ENCODE results near the gene NCEH1.
A peak's percentile ranks its signal among the peaks of the same experiment; 100 is the strongest.
"Not testable (repeated sequence)": the region's sequence is repeated elsewhere in the genome, so short reads cannot be mapped to it uniquely, and the experiment has no call there.

The NCEH1 gene

DNA sequence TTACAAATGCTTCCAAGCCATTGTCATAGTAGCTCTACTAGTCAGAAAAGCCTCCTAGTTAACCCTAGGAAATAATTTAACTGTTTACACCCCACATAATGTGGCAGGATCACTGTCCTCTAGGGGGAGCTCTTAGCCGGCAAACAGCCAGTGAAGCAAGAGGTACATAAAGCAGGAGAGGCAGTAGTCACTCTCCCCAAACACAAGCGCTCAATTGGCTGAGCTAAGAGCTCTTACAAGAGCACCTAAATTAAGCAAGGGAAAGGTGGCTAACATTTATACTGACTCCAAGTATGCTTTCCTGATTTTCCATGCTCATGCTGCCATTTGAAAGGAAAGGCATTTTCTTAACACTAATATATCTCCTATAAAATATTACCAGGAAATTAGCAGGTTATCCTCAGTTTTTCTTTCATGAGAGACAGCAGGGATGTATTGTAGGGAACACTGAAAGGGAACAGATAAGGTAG lies 37.6 kb downstream of the NCEH1 start:
- peak; percentile 47 for DNase-seq

DNA sequence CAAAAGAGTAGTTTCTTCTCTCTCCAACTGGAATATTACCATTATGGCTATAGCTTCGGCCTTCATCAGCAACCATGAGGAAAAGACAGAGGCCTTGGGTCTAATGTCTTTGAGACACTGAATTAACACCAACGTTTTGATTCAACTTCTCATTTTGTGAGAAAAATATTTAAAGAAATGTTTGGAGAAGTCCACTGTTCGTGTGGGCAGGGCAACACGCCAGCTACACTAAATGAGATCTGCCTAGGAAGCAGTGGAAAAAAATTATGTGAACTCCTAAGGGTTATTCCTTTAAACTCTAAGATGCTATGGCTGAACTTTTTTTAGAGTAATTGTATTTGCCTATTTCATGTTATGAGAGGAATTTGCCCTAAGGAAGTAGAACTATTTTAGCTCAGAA lies 41.8 kb downstream of the NCEH1 start:
- DNase-seq = no peak

DNA sequence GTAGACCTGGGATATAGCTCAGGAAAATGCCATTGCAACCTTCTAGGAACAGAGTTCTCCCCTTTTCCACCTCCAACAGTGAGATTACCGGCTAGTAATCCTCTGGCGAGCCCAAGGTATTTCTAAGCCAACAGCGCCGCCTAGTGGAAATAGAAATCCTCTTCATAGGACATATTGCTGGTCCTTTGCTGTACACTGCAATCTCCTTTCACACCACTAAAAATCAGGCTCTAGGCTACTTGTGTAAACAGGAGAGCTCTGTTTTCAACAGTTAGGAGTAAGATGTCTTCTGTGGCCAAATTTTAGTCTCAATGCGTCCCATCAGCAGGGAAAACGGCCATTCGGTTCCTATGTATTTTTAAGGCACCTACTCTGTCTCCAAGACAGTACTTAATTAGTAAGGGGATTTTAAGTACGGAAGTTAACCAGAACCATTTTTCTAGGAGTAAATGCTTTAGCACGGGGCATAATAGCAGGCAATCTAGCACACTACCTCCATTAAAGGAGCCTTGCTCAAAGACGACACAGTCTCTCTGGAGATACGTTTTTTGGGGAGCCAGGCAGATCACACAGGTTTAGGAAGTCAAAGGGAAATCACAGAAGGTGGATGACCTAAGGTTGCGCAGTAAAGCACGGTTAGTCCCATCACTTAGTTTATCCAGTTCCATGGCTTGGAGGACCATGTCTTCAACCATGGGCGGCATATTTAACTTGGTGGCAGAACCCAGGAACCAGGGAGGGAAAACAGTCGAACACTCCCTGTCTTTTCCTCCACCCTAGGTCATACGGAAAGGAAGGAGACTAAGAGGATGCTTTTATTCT lies 43.8 kb downstream of the NCEH1 start:
- peak; percentile 82 for DNase-seq

DNA sequence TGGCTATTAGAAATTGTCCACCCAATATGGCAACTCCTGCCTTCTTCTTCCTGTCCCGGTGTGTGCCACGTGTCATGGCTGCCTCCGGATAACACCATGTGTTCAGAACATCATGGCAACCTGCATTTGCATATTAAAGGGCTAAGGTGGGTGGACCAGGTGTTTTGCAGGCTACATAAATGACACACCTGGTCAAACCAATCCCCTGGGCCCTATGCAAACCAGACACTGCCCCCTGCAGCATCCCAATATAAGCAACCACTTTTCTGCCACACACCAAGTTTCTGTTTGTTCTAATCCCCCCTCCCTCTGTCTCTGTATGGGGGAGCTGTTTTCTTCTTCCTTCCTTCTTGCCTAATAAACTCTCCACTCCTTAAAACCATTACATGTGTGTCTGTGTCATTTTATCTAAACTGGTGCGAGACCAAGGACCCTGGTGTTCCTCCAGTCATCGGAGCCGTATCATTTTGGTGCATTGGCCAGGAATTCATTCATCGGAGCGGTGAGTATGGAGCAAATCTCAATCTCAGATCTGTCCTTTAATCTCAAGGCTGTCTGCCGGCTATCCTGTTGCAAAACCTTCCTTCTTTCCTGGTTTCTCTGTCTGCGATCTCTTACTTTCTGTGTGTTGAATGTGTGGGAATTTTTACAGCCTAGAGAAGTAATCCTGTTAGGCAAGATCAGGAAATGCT lies 44.5 kb downstream of the NCEH1 start:
- peak; percentile 64 for DNase-seq

DNA sequence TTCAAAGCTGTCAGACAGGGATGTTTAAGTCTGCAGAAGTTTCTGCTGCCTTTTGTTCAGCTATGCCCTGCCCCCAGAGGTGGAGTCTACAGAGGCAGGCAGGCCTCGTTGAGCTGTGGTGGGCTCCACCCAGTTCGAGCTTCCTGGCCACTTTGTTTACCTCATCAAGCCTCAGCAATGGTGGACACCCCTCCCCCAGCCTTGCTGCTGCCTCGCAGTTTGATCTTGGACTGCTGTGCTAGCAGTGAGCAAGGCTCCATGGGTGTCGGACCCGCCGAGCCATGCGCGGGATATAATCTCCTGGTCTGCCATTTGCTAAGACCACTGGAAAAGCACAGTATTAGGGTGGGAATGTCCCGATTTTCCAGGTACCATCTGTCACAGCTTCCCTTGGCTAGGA lies 45.4 kb downstream of the NCEH1 start:
- not testable (repeated sequence) for DNase-seq

DNA sequence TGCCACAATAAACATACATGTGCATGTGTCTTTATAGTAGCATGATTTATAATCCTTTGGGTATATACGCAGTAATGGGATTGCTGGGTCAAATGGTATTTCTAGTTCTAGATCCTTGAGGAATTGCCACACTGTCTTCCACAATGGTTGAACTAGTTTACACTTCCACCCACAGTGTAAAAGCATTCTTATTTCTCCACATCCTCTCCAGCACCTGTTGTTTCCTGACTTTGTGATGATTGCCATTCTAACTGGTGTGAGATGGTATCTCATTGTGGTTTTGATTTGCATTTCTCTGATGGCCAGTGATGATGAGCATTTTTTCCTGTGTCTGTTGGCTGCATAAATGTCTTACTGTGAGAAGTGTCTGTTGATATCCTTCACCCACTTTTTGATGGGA lies 50.4 kb downstream of the NCEH1 start:
- DNase-seq = not testable (repeated sequence)

DNA sequence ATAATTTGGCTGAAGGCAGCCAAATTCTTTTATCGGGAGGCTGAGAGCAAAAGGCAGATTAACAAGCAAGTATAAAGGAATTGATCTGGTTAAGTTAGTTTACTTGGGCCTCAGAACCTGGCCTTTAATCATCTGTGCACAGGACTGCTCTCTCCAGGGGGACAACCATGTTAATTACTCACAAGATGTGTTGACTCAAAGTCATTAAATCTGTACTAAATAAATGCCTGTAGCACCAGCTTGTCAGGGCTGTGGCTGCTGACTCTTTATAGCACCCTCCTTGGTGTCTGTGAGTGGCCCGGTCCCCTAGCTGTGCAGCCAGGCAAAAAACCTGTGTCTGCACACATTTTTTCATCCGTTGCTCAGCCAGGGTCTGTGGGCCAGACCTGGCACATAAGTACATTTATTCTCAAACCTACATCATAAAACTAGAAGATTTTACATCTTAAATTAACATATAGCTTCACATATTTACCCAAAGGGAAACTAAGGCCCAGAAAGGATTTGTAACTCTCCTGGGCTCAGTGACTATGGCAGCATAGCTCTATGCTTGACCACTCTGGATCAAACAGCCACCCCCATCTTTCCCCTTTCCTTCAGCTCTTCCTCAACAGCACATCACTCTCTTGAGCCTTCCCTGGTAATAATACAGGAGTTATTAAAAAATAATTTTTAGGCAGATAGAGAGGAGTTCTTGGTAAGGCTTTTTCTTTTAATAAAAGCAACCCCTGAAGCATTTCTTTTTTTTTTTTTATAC lies 51.4 kb downstream of the NCEH1 start:
- DNase-seq = no peak

DNA sequence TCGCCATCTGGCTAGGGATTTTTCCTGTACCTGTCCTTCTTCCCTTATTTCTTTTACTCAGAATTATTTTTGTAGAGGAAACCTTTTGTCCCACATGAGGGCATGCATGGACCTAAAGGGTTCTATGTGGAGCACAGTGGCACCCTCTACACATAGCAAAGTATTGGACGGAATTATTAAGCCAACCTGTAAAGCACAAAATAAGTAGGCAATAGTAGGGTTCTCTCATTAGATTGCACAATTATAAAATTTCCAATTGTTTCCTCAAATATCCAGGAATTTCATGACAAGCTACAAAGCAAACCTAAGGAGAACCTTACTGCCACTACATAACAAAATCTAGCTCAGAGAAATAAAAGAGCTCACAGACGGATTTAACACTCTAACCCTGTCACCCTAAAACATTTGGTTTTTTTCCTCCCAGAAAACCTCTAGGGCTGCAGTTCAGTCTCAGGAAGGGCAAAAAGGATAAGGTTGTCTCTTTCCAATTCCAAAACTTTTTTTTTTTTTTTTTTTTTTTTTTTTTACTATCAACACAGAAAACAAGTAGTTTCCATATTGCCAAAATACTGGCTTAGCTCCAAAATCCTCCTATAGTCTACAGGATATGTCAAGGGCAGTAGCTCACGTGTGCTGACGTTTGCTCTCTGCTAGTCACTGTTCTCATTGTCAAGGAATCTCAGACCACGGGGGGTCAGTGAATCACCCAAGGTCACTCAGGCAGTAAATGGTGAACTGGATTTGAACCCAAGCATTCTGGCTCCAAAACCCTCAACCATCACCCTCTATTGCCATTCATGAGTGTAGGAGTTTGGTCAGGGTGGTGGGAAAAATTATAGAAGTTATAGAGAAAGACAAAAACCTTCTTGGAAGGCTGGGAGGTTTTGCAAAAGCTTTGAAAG lies 52.3 kb downstream of the NCEH1 start:
- peak; percentile 99 for DNase-seq

DNA sequence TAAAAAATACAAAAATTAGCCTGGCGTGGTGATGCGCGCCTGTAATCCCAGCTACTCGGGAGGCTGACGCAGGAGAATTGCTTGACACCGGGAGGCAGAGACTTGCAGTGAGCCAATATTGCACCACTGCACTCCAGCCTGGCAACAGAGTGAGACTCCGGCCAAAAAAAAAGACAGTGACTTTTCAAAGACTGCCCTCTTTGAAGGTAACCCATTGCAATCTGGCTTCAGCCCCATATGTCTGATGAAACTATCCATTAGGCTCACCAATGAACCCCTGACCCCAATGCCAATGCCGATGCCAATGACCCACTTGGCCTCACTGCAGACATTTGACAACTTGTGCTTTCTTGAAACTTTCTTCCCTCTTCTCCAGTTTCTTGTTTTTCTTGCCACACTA lies 54.3 kb downstream of the NCEH1 start:
- DNase-seq = no peak

DNA sequence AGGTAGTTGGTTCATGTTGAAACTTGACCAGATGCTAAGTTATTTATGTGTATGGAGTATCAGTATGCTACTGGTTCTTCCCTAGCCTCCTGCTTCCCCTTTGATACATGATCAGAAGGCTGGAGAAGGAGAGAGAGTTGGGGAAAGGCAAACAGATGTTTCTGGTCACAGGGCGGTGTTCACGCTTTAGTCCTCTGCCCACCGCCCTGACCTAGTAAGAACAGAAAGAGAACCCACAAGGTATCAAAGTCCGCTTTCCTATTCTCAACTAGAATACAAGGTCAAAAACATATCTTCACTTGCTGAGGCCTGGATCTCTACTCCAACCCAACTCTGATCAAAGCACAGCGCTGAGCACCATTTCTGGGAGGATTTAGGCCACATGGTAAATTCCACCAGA lies 55.5 kb downstream of the NCEH1 start:
- no peak for DNase-seq

DNA sequence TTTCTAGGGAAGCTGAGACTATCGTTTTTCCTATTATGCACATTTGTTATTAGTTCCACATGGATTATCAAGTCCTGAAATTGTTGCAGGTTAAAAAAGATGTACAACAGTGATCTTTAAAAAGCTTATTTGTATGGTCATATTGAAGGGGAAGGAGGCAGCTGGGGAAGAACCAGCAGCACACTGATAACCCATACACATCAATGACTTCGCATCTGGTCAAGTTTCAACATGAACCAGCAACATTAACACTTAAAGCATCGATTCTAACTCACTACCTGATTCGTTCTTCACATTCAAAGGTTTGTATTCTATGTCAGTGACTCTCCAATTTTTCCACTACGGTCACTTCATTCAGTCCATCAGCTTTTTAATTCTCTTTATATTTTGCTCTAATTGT lies 56.4 kb downstream of the NCEH1 start:
- DNase-seq = no peak

DNA sequence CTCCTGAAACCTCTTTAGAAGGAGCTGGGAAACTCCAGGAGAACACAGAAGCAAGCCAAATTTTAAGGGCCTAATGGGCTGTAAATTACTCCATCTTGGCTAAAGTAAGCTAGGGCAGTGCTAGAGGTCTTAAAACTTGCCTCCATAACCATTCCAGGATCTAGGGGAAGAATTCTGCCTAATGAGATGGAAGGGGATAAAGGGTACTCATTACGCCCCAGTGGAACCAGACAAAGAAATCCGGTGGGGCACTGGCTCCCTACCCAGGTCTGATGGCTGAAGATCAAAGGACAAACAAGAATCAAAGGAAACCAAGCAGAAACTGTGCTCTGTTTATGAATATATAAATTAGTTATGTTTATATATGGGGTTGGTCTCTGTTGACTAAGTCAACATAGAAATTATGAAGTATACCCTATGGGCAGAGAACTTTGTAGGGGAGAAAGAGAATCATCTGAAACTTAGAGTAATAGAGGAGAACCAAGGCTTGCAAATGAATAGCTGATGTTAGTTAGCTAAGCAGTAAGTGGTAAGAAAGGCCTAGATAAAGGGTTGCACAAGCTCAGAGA lies 57.8 kb downstream of the NCEH1 start:
- no peak for DNase-seq

DNA sequence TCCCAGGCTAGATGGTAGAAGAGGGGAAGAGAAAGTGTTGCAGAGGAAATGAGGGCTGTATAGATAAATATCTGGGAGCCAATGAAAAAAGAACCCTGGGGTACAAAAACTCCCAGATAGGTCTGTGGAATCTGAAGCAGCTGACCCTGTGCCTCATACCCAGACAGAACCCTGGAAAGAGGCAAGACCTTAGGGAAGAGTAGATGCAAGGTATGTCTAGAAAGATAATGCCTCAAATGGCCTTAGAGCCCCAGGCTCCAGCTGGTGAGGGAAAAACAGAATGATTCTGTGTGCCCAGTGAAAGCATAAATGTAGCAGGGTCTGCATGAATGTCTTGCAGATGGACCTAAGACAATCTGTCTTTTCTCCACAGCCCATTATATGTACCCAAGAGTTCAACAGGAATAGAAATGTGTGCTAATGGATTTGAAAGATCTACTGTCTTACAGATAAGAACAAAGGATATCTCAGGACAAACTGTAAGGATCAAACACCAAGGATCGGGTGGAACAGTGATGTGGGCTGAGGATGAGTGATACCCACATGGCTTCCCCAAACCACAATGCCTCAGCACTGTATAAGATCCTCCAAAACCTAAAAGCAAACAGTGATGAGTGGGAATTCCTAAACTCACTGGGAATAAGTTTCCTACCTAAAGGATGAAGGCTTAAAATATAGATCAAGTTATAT lies 58.8 kb downstream of the NCEH1 start:
- no peak for DNase-seq

DNA sequence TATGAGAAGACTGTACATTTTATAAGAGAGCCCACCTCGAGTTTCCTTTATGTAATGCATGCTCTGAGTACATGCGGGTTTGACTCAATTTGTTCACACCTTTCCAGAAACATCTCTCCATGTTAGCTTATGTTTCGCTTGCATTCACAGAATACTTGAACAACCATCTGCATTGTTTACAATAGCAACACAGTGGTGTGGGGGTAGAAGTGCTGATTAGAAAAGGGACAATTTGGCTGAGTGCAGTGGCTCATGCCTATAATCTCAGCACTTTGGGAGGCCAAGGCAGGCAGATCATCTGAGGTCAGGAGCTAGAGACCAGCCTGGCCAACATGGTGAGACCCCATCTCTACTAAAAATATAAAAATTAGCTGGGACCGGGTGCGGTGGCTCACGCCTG lies 60.9 kb downstream of the NCEH1 start:
- DNase-seq = no peak

DNA sequence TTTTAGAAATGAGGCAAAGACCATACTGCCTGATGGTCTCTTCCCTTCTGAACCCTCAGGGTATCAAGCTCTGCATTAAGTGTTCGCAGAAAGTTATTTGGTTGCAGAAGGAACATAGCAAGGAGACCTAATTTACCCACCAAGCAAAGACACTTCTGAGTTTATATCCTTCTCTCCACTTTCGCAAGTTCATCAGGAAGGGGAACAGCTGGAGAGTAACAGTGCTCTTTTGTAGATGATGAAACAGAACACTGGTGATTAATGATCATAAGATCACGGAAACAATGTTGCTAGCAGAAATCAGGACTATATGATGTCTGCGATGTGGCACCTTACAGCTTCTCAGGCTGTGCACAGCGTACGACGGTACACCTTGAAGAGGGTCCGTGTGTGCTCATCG lies 62.1 kb downstream of the NCEH1 start:
- no peak for DNase-seq

DNA sequence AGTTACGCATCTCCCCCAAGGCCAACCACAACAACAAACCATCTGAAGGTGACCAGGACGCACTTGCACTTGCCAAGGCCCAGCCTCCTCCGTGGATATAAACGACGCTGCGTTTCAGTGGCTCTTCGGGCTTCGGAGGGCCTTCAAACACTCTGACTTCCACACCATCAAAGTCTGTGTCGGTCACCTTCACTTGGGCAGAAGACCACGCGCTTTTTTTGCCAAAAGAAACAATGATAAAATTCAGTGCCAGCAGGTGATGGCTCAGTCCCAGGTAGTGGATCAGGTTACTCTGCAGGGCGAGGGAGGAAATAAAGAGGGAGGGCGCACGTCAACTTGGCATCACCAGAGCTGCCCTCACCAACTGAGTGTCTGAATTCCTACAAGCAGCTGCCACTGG lies 63.0 kb downstream of the NCEH1 start:
- DNase-seq = no peak

DNA sequence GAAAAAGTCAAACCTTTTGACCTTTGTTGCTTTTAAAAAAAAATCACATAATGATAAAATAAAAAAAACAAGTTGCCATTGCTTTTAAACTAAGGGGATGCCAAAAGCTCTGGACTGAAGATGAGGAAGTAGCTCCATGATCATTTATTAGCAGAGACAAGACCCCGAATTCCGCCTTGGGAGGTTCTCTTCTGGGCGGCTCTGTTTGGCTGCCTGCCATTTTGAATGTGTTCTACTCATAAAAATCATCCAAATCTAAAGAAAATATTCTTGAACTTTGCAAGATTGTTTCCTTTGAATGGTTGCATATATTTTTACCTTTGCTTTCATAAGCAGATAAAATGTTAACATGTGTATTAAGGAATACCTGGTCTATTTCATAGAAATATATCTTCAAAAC lies 63.8 kb downstream of the NCEH1 start:
- DNase-seq = no peak

DNA sequence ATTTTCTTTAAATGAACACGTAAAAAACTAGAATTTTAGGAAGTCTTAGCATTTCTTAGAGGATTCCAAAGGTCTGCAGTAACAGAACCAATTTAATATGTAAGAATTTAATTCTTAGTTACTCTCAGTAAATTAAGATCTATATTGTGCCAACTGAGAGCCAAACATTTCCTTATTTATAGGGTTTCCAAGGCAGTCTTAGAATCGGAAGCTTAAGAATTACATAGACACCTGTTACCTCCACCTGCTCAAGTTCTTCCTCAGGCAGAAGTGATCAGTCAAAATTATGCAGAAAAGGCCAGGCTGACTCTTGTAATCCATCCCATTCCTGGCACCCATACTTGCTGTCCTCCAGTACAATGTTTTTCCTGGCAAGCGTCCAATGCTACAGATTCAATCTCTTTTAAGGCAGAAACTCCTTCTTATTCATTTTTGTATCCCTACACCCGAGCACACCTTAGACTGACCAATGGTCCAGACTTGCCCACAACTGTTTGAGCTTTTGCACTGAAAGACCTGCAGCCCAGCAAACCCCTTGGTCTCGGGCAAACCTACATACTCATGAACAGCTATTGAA lies 64.3 kb downstream of the NCEH1 start:
- DNase-seq = peak; percentile 70

DNA sequence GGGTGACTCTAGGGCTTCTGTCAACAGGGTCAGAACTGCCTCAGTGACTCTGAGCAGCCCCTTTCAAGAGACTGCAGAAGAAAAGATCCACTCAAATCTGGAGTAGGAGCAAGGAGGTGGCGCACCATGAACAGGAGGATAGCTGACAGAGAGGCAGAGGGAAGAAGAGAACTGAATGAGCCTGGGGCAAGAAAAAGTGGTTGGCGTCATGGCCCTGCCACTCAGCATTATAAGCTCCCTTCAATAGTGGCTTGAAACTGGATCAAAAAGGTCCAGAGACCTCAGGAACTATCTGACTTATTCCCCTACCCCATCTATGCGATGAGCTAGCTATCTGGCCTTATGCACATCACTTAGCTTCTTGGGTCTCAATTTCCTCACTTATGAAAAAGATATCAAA lies 66.6 kb downstream of the NCEH1 start:
- DNase-seq = no peak

DNA sequence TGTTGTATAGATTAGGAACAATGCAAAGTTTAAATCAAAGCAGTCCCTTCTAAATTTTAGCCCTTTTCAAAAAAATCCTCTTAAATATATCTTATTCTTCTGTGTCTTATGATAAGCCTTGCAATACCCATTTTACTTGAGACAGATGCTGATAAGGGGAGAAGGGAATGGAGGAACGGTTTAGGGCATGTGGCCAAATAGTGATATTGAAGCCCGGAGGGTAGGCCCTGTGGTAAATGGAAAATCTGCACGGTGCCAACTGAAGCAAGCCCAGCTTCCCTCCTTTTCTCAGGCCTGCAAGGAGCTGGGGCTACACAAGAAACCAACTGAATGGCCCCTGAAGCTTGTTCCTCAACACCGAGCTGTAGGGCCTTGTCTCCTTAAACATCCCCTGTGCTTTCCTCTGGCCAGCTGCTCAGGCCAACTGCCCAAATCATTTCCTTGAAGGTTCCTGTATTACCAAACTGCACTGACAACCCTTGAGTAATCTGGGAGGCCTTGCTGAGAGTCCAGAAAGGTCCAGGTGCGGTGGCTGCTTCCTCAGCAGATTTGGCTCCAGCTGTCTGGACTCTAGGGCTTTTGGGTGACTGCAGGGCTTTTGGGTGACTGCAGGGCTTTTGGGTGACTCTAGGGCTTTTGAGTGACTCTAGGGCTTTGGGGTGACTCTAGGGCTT lies 67.2 kb downstream of the NCEH1 start:
- peak; percentile 87 for DNase-seq

DNA sequence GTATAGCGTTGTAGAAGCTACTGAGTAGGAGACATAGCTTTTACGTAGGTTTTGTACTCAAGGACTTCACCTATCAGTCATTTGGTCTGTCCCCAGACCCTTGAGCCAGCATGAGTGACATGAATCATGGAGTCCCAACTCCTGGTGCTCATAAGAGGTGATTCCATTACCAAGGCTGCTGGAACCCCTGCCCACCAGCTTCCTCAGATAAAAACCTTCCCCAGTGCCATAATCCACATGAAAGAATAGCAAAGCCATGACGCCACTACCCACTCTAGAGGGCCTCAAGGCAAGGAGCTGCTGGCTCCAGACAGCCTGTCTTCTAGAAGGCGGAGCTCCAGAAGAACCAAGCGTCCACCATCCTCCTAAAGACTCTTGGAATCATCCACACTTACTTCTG lies 69.6 kb downstream of the NCEH1 start:
- no peak for DNase-seq
